Measurements from ENCODE around the gene VKORC1L1.
"Not testable (repeated sequence)": the region's sequence is repeated elsewhere in the genome, so short reads cannot be mapped to it uniquely, and the experiment has no call there.

Gene VKORC1L1

GRCh38 chr7:65974191-65974801 lies 101.4 kb downstream of the VKORC1L1 start:
- FAIRE-seq = no peak
- DNase-seq (ENCODE audit: insufficient read length, low spot score) = no peak

- DNase-seq (ENCODE audit: insufficient read length, low spot score) (no peak), FAIRE-seq (no peak)
Measured at GRCh38 chr7:65974876-65975275, 102.0 kb downstream of the VKORC1L1 start.

GRCh38 chr7:65975814-65976445 lies 103.1 kb downstream of the VKORC1L1 start:
- DNase-seq (ENCODE audit: insufficient read length, low spot score) (no peak), FAIRE-seq (no peak)

- FAIRE-seq (no peak), DNase-seq (ENCODE audit: insufficient read length, low spot score) (no peak)
Measured at GRCh38 chr7:65976659-65977196, 103.9 kb downstream of the VKORC1L1 start.

- no peak for FAIRE-seq
- no peak for DNase-seq (ENCODE audit: insufficient read length, low spot score)
Measured at GRCh38 chr7:65978891-65979582, 106.2 kb downstream of the VKORC1L1 start.

- FAIRE-seq (no peak), DNase-seq (ENCODE audit: insufficient read length, low spot score) (no peak)
Measured at GRCh38 chr7:65979583-65980477, 107.0 kb downstream of the VKORC1L1 start.

GRCh38 chr7:65980478-65981250 lies 107.8 kb downstream of the VKORC1L1 start:
- DNase-seq (ENCODE audit: insufficient read length, low spot score) = no peak
- FAIRE-seq = no peak

- FAIRE-seq = peak; percentile 74
- DNase-seq (ENCODE audit: insufficient read length, low spot score) = peak; percentile 74
Measured at GRCh38 chr7:65981965-65982792, 109.3 kb downstream of the VKORC1L1 start, which contains the start of gene GUSB. Gene GUSB (minus strand): TSS chr7:65982213. CDS start chr7:65982183, 30 bp downstream.

GRCh38 chr7:65983965-65984658 lies 111.2 kb downstream of the VKORC1L1 start:
- DNase-seq (ENCODE audit: insufficient read length, low spot score) (peak; percentile 52), FAIRE-seq (no peak)

GRCh38 chr7:65988084-65988483 lies 115.2 kb downstream of the VKORC1L1 start:
- FAIRE-seq (no peak), DNase-seq (ENCODE audit: insufficient read length, low spot score) (no peak)

- FAIRE-seq; DNase-seq (ENCODE audit: insufficient read length, low spot score): not testable (repeated sequence)
Measured at GRCh38 chr7:65988503-65988902, 115.6 kb downstream of the VKORC1L1 start.

- no peak for FAIRE-seq
Measured at GRCh38 chr7:65989694-65990080, 116.8 kb downstream of the VKORC1L1 start.

GRCh38 chr7:65991829-65992228 lies 119.0 kb downstream of the VKORC1L1 start:
- not testable (repeated sequence) for DNase-seq (ENCODE audit: insufficient read length, low spot score); FAIRE-seq

More at GRCh38 chr7:65989694-65990080, 116.8 kb downstream of the VKORC1L1 start:
- no peak for DNase-seq (ENCODE audit: insufficient read length, low spot score)

- DNase-seq (ENCODE audit: insufficient read length, low spot score) = no peak
- FAIRE-seq = no peak
Measured at GRCh38 chr7:65992526-65992925, 119.7 kb downstream of the VKORC1L1 start.

- FAIRE-seq; DNase-seq (ENCODE audit: insufficient read length, low spot score): not testable (repeated sequence)
Measured at GRCh38 chr7:65994984-65995383, 122.1 kb downstream of the VKORC1L1 start.

- FAIRE-seq; DNase-seq (ENCODE audit: insufficient read length, low spot score): not testable (repeated sequence)
Measured at GRCh38 chr7:66000823-66001417, 128.0 kb downstream of the VKORC1L1 start.

GRCh38 chr7:66005115-66005671 lies 132.3 kb downstream of the VKORC1L1 start:
- not testable (repeated sequence) for FAIRE-seq; DNase-seq (ENCODE audit: insufficient read length, low spot score)

All from HTR-8/SVneo (cell line).